PFSK-1 (cell line): ENCODE data around the gene NDUFS7.

Experiments
- FOXP2 ChIP-seq: optimal IDR thresholded peaks from 2 replicates; pipeline ENCODE3; 2011; ENCODE audit warnings: borderline replicate concordance, control low read depth, inconsistent platforms; ENCODE audit not compliant: insufficient read depth; ENCODE audit errors: extremely low read length, extremely low read depth
- POLR2AphosphoS5 ChIP-seq: IDR thresholded peaks from 2 replicates; pipeline ENCODE4 v1.6.1; 2012; ENCODE audit warnings: low read depth, mild to moderate bottlenecking, control low read depth, low read length, moderate library complexity
- REST ChIP-seq, 2 experiments: IDR thresholded peaks; 2 replicates each; pipeline versions ENCODE4 v1.6.1 to v1.8.0; 2011 to 2012; ENCODE audit warnings: low read depth in 2 of 2, low read length in 2 of 2, control low read depth in 1 of 2, inconsistent platforms in 1 of 2, mild to moderate bottlenecking in 1 of 2, moderate library complexity in 1 of 2; ENCODE audit not compliant: insufficient read depth in 1 of 2
- SIN3A ChIP-seq: IDR thresholded peaks from 2 replicates; pipeline ENCODE4 v1.6.1; 2012; ENCODE audit warnings: mild to moderate bottlenecking, low read length, moderate library complexity, borderline replicate concordance; ENCODE audit not compliant: insufficient read depth
- TAF1 ChIP-seq: IDR thresholded peaks from 2 replicates; pipeline ENCODE4 v1.6.1; 2012; ENCODE audit warnings: low read length, control low read depth, borderline replicate concordance; ENCODE audit not compliant: insufficient read depth

The NDUFS7 gene

GRCh38 chr19:1440418-1440801 lies 56.7 kb downstream of the NDUFS7 start:
- no peak for TF ChIP-seq FOXP2
- no peak for TF ChIP-seq SIN3A
- no peak for TF ChIP-seq REST (IDR thresholded peaks at IDR 0.05; ENCODE audit: insufficient read depth in 1 of 2, low read depth in 2 of 2, low read length in 2 of 2)
- no peak for TF ChIP-seq POLR2AphosphoS5
- no peak for TF ChIP-seq TAF1

- TF ChIP-seq POLR2AphosphoS5 (no peak), FOXP2 (no peak), TAF1 (no peak), REST (IDR thresholded peaks at IDR 0.05; ENCODE audit: insufficient read depth in 1 of 2, low read depth in 2 of 2, low read length in 2 of 2) (no peak), SIN3A (no peak)
Measured at GRCh38 chr19:1441022-1441426, 57.3 kb downstream of the NDUFS7 start.

- TF ChIP-seq TAF1 = no peak
- no peak for TF ChIP-seq REST (IDR thresholded peaks at IDR 0.05; ENCODE audit: insufficient read depth in 1 of 2, low read depth in 2 of 2, low read length in 2 of 2)
- no peak for TF ChIP-seq POLR2AphosphoS5
- no peak for TF ChIP-seq FOXP2
- no peak for TF ChIP-seq SIN3A
Measured at GRCh38 chr19:1441677-1442438, 58.2 kb downstream of the NDUFS7 start.
